Kidney capillary endothelial cell (primary cell): ENCODE results near the gene BCAS3.
"Not testable (repeated sequence)": the region's sequence is repeated elsewhere in the genome, so short reads cannot be mapped to it uniquely, and the experiment has no call there.

Source experiments
- DNase-seq: peaks from one replicate; pipeline ENCODE4 v3.0.0-alpha.2; 2018; ENCODE audit warnings: low spot score

Gene BCAS3

DNA sequence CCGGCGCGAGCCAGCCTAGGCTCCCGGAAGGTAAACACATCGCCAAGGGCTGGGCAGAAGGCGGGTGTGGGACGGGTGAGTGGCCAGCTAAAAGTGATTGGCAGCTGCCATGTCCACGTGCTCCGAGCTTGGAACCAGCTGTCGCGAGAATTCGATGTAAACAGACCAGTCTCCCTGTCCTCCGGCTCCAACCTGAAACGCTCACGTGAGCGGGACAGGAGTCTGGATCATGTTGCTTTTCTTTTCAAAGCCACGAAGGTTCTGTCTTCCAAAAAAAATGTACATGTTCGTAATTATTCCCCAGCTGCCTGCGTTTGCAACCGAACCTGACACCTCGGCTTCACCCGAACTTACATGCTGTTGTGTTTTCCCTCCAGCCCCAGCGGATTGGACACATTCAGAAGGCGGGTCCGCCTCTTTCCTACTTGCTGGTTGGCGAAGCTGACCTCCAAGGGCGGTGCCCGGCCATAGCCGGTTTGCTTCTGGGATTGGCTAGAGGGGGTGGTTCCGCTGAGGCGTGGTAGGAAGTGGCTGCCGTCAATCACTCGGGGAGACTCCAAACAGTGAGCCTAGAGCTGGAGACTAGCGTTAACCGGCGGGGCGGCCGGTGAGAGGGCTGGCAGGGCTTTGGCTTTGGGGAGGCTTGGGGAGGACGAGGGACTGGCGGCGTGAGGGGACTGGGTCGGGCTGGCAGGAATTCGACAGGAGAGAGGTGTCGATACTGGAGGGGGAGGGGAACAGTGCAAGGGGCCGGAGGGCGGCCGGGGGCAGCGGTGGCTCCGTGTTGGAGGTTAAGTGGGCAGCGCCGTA, at the start of gene BCAS3:
BCAS3 (plus strand) TSS at position 544 of the 810 bp plus-strand sequence.
- DNase-seq, result peak; percentile 98

GRCh38 chr17:60628252-60628889, 49.3 kb upstream of the BCAS3 start:
- no peak for DNase-seq

- no peak for DNase-seq
These were observed 48.5 kb upstream of the BCAS3 start for GRCh38 chr17:60629120-60629519.

GRCh38 chr17:60630352-60630751, 47.3 kb upstream of the BCAS3 start:
- DNase-seq, result no peak

- DNase-seq, result no peak
These were observed 46.5 kb upstream of the BCAS3 start for GRCh38 chr17:60631119-60631518.

DNA sequence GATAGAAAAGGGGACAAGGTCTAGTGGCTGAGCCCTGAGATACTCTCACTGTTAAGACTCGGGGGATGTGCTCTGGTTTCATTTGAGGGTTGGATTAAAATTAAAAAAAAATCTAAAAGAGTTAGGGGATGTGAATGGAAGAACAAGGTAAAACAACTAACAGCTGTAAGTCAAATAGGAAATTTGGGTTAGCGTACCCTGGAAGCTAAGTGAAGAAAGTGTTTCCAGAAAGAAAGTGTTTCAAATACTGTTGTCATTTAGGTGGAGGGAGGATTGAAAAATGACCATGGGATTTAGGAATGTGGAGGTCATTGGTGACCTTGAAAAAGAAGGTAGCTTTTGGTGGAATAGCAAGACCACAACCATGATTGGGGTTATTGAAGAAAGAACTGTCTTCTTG, 40.0 kb upstream of the BCAS3 start:
- DNase-seq, result no peak

GRCh38 chr17:60639019-60639330, 38.7 kb upstream of the BCAS3 start:
- no peak for DNase-seq

DNA sequence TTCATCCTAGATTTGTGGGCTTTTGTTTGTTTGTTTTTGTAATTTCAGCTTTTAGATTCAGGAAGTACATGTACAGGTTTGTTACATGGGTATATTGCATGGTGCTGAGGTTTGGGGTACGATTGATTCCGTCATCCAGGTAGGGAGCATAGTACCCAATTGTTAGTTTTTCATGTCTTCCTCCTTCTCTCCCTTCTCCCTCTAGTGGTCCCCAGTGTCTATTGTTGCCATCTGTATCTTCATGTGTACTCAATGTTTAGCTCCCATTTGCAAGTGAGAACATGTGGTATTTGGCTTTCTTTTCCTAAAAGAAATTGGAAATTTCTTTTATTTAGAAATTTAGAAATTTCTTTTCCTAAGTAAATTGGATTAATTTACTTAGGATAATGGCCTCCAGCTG, 37.1 kb upstream of the BCAS3 start:
- DNase-seq, result no peak

DNA sequence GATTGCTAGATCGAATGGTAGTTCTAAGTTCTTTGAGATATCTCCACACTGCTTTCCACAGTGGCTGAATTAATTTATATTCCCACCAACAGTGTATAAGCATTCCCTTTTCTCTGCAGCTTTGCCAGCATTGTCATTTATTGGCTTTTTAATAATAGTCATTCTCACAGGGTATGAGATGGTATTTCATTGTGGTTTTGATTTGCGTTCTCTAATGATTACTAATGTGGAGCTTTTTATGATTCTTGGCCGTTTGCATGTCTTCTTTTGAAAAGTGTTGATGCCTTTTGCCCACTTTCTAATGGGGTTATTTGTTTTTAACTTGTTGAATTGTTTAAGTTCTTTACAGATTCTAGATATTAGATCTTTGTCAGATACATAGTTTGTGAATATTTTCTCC, 36.5 kb upstream of the BCAS3 start:
- DNase-seq, result no peak

DNA sequence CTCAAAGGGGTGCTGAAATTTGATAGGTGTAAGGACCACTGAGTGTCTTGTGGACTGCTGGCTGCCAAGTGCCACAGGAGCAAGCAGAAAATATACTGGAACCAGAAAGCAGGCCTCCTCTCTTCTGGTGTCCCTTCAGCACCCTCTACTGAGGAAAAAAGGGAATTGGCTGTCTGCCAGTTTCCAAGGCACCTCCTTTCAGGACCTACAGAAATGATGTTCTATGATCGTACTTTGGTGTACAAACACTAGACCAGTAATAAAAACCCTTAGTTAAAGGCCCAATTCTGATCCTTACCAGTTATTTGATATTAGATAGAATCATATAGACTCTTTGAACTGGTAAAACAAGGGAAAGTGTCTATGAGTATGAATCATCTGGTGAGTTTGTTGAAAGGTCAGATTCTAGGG, 35.8 kb upstream of the BCAS3 start:
- peak; percentile 70 for DNase-seq

DNA sequence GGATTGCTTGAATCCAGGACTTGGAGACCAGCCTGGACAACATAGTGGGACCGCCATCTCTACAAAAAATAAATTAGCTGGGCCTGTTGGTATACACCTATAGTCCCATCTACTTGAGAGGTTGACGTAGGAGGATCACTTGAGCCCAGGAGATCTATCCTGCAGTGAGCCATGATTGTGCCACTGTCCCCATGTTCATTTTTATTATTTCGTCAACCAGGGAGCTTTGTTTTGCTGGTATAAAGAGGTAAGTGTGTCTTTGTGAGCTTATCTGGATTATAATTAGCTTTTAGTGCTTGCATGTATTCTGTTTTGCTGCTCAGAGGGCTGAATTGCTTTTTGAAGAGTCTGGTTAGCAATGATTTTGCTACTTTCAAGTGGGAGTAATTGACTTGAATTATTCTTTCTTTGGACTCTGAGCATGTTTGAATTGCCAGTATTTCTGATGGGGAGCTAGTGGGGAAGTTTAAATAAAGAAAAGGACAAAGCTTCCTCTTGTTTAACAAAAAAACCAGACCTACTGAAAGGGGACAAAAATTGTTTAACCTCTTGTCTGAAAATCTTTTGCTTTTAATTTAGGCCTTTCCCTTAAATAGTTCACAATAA, 31.6 kb upstream of the BCAS3 start:
- no peak for DNase-seq

GRCh38 chr17:60646701-60647100, 30.9 kb upstream of the BCAS3 start:
- DNase-seq, result no peak

GRCh38 chr17:60647705-60648104, 29.9 kb upstream of the BCAS3 start:
- no peak for DNase-seq

GRCh38 chr17:60652454-60653247, 25.0 kb upstream of the BCAS3 start:
- no peak for DNase-seq

DNA sequence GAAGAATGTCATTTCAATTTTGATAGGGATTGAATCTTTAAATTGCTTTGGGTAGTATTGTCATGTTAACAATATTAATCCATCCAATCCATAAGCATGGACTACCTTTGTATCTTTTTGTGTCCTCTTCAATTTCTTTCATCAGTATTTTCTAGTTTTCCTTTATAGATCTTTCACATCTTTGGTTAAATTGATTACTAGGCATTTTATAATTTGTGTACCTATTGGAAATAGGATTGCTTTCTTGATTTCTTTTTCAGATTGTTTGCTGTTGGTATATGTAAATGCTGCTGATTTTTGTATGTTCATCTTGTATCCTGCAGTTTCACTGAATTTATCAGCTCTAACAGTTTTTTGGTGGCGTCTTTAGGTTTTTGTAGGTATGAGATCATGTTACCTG, 24.1 kb upstream of the BCAS3 start:
- DNase-seq, result no peak

DNA sequence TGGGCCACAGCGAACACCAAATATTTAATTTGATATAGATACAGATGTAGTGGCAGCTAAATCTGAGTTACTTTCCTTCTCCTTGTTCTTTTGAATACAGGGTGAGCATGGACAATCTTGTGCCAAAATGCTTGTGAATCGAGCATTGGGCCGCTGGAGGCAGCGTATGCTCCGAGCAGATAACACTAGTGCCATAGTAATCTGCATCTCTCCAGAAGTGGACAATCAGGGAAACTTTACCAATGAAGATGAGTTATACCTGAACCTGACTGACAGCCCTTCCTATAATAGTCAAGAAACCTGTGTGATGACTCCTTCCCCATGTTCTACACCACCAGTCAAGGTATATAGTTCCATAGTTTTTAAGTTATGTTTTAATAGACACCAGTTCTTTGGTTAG, 21.2 kb upstream of the BCAS3 start:
- DNase-seq, result no peak

- DNase-seq, result no peak
These were observed 18.5 kb upstream of the BCAS3 start for GRCh38 chr17:60659156-60659555.

- no peak for DNase-seq
These were observed 16.2 kb upstream of the BCAS3 start for GRCh38 chr17:60661489-60661888.

GRCh38 chr17:60664022-60664421, 13.6 kb upstream of the BCAS3 start:
- DNase-seq, result no peak

GRCh38 chr17:60665602-60666001, 12.0 kb upstream of the BCAS3 start:
- DNase-seq, result no peak

- DNase-seq, result not testable (repeated sequence)
These were observed 8.9 kb upstream of the BCAS3 start for GRCh38 chr17:60668741-60669140.

- DNase-seq, result no peak
These were observed 6.2 kb upstream of the BCAS3 start for GRCh38 chr17:60671482-60671881.

DNA sequence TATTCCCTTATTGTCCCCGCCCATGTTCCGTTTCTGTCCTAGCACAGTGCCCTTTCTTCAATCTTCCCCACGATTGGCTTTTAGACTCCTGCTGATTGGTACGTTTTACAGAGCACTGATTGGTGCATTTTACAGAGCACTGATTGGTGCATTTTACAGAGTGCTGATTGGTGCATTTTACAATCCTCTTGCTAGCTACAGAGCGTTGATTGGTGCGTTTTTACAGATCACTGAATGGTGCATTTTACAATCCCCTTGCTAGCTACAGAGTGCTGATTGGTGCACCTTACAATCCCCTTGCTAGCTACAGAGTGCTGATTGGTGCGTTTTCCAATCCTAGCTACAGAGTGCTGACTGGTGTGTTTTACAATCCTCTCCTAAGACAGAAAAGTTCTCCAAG, 3.0 kb upstream of the BCAS3 start:
- DNase-seq, result not testable (repeated sequence)
